ENCODE data around the gene HINFP. TPM values are rescaled to one million over a fixed set of nuclear protein-coding genes. Genes with fewer than 3 reads are reported as not detected.

The HINFP gene
- total and polyA plus RNA-seq, 9 of the 15 experiments (the other 6 are each of a cell fraction or from before 2014, with no cell fraction given), result 13.8 to 34.1 (median 22.5) TPM

DNA sequence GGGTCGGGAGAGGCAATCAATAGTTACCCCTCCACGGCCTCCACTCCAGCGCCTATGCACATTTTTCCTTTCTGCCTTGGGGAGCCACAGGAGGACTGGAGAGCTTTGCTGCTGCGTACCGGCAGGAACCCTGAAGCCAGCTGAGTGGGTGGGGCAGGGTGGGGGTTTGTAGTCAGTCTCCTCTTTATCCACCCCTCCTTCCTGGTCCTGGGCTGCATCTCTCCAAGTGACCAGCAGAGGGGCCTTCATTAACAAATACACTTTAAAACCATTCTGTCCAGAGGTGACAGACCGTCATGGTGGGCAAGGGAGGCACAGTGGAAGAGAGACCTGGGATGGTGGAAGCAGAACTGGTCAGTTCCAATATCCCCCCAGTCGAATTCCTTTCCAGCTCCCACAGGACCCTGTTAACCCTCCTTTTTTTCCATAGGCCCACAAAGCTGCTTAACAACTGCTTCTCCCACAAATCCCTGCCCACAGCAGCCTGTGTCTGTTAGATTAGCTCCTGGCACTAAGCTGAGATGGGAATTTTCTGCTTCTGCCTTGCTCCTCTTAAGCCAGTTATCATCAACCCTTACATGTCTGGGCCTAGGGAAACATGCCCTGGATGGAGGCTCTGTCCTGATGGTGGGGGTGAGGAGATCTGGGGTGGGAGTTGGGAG lies 23.6 kb downstream of the HINFP start:
- H3K27me3 ChIP-seq (ENCODE audit: control insufficient read depth in 2 of 2, insufficient read depth in 2 of 2, low read length in 2 of 2), result peaks cover 0 to 13% of the 10 kb centered on the region in 2 experiments; a peak in 2 of 5 replicates
- no peaks in the 10 kb centered on the region for H3K79me2 ChIP-seq (ENCODE audit: control insufficient read depth, insufficient read depth, low read length)
- POLR2A ChIA-PET, result interaction anchor here (0.9 kb wide), 1 partner anchor 98 kb away, joined by 3 read pairs; no protein-coding TSS in a partner anchor
- no TSS peak for BruUV-seq (replicated peaks)
- no peak overlapping the region for H3K9ac ChIP-seq (ENCODE audit: insufficient read depth in 1 of 2, low read depth in 2 of 2, low read length in 2 of 2)
- no peak overlapping the region for H3K4me3 ChIP-seq
- FAIRE-seq, result peak; percentile 97
- peaks cover 13 to 22% of the 10 kb centered on the region in 2 experiments; a peak in 4 of 5 replicates for H3K4me1 ChIP-seq (replicated peaks in 1 of 2; ENCODE audit: control insufficient read depth in 2 of 2, insufficient read depth in 2 of 2, low read length in 2 of 2)
- peak overlapping the region; percentile 72; the same call in 1 of the 2 replicates for H2AFZ ChIP-seq (ENCODE audit: low read depth, low read length)
- H3K9me1 ChIP-seq (ENCODE audit: control insufficient read depth, insufficient read depth, low read length), result no peaks in the 10 kb centered on the region
- H3K9me3 ChIP-seq (replicated peaks; ENCODE audit: control insufficient read depth, insufficient read depth, low read depth, low read length), result no peaks in the 10 kb centered on the region
- H4K20me1 ChIP-seq (replicated peaks; ENCODE audit: control insufficient read depth, insufficient read depth, low read length), result no peaks in the 10 kb centered on the region
- in situ Hi-C loops (cut with MboI), result no loop called here
- H3K4me2 ChIP-seq (ENCODE audit: insufficient read depth, low read length), result 0 out of 2 replicates have a peak overlapping the region, but pooled peaks have one; percentile 13
- H3K27ac ChIP-seq (ENCODE audit: extremely low read depth, low read depth, low read length), result no peak overlapping the region
- WGBS (ENCODE audit: insufficient coverage, low coverage, missing lambda C conversion rate), result 5% methylated on average over 7 of the region's 7 CpGs
- no peaks in the 10 kb centered on the region for H3K36me3 ChIP-seq (ENCODE audit: control insufficient read depth, insufficient read depth, low read length)
- peak; percentile 88 to 95 (median 95) for DNase-seq (ENCODE audit: extremely low read depth in 1 of 4, low spot score in 3 of 4)
- intact Hi-C loops (cut with micrococcal nuclease), result loop anchor here (1.0 kb wide), 1 partner anchor 52 kb away; no protein-coding TSS in a partner anchor
- CTCF ChIA-PET (ENCODE audit: low intra/inter-chr PET ratio), result no interaction called here
- ATAC-seq, result peak; percentile 95
- TF ChIP-seq RCOR1 (IDR thresholded peaks at IDR 0.05; ENCODE audit: borderline replicate concordance in 1 of 2, low read depth in 2 of 2, low read length in 2 of 2) (peak in 1 of 2 experiments; percentile 59; a peak in 2 of 4 replicates), SMARCC2 (IDR thresholded peaks at IDR 0.05; ENCODE audit: low read depth) (no peak), ZBTB7A (IDR thresholded peaks at IDR 0.05; ENCODE audit: borderline replicate concordance, control insufficient read depth, low read depth, low read length) (peak; percentile 51; the same call in 1 of the 2 replicates), BACH1 (tag; IDR thresholded peaks at IDR 0.05) (no peak), ZNF316 (IDR thresholded peaks at IDR 0.05) (no peak), ZNF146 (CRISPR knock-in tag; IDR thresholded peaks at IDR 0.05; ENCODE audit: unreplicated experiment) (no peak), FOXJ2 (tag; IDR thresholded peaks at IDR 0.05) (no peak), RBBP5 (IDR thresholded peaks at IDR 0.05; ENCODE audit: borderline replicate concordance, insufficient read depth, low read length, poor library complexity, severe bottlenecking) (no peak), ZNF121 (CRISPR knock-in tag; conservative IDR thresholded peaks at IDR 0.05) (no peak), DDX20 (tag; IDR thresholded peaks at IDR 0.05; ENCODE audit: low read depth) (no peak), PRMT5 (CRISPR knock-in tag; IDR thresholded peaks at IDR 0.05) (no peak), NUFIP1 (IDR thresholded peaks at IDR 0.05; ENCODE audit: partially characterized antibody) (no peak), TCF3 (CRISPR knock-in tag; IDR thresholded peaks at IDR 0.05) (no peak), RAD51 (IDR thresholded peaks at IDR 0.05; ENCODE audit: borderline replicate concordance, low read depth) (no peak)
- TF ChIP-seq, protein P1, sequence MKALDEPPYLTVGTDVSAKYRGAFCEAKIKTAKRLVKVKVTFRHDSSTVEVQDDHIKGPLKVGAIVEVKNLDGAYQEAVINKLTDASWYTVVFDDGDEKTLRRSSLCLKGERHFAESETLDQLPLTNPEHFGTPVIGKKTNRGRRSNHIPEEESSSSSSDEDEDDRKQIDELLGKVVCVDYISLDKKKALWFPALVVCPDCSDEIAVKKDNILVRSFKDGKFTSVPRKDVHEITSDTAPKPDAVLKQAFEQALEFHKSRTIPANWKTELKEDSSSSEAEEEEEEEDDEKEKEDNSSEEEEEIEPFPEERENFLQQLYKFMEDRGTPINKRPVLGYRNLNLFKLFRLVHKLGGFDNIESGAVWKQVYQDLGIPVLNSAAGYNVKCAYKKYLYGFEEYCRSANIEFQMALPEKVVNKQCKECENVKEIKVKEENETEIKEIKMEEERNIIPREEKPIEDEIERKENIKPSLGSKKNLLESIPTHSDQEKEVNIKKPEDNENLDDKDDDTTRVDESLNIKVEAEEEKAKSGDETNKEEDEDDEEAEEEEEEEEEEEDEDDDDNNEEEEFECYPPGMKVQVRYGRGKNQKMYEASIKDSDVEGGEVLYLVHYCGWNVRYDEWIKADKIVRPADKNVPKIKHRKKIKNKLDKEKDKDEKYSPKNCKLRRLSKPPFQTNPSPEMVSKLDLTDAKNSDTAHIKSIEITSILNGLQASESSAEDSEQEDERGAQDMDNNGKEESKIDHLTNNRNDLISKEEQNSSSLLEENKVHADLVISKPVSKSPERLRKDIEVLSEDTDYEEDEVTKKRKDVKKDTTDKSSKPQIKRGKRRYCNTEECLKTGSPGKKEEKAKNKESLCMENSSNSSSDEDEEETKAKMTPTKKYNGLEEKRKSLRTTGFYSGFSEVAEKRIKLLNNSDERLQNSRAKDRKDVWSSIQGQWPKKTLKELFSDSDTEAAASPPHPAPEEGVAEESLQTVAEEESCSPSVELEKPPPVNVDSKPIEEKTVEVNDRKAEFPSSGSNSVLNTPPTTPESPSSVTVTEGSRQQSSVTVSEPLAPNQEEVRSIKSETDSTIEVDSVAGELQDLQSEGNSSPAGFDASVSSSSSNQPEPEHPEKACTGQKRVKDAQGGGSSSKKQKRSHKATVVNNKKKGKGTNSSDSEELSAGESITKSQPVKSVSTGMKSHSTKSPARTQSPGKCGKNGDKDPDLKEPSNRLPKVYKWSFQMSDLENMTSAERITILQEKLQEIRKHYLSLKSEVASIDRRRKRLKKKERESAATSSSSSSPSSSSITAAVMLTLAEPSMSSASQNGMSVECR (CRISPR knock-in tag; IDR thresholded peaks at IDR 0.05), result no peak
- TF ChIP-seq, protein P2, sequence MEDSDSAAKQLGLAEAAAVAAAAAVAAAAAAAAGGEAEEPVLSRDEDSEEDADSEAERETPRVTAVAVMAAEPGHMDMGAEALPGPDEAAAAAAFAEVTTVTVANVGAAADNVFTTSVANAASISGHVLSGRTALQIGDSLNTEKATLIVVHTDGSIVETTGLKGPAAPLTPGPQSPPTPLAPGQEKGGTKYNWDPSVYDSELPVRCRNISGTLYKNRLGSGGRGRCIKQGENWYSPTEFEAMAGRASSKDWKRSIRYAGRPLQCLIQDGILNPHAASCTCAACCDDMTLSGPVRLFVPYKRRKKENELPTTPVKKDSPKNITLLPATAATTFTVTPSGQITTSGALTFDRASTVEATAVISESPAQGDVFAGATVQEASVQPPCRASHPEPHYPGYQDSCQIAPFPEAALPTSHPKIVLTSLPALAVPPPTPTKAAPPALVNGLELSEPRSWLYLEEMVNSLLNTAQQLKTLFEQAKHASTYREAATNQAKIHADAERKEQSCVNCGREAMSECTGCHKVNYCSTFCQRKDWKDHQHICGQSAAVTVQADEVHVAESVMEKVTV (CRISPR knock-in tag; IDR thresholded peaks at IDR 0.05), result 0 out of 2 replicates have a peak, but pooled peaks have one; percentile 12
